A549 (cell line): ENCODE results near the gene TSPAN5.

Experiments
- EP300 ChIP-seq, 2 experiments: fragments of >200 bp; sonication (Bioruptor Twin); formaldehyde crosslinking; IDR thresholded peaks; 2 replicates in 1 of 2; 3 replicates in 1 of 2; pipeline ENCODE4 v1.6.1; 2016 to 2017
- TF ChIP-seq, protein P1 (sequence below): fragments of >200 bp; sonication (Bioruptor Twin); formaldehyde crosslinking; IDR thresholded peaks from 3 replicates; pipeline ENCODE4 v1.5.1; 2016

DNA sequence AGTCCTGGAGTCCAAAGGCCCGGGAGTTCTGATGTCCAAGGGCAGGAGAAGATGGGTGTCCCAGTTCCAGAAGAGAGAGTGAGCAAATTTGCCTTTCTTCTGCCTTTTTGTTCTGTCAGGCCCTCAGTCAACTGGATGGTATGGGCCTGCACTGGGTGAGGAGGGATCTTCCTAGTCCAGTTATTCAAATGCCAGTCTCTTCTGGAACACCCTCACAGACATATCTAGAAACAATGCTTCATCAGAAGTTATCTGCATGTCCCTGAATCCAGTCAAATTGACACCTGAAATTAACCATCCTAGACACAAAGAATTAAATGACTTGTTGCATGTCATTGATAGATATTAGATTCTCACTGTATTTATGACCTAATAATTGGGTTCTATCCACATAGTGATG lies 48.5 kb upstream of the TSPAN5 start:
- TF ChIP-seq EP300 (IDR thresholded peaks at IDR 0.05): no peak
- TF ChIP-seq, protein P1, sequence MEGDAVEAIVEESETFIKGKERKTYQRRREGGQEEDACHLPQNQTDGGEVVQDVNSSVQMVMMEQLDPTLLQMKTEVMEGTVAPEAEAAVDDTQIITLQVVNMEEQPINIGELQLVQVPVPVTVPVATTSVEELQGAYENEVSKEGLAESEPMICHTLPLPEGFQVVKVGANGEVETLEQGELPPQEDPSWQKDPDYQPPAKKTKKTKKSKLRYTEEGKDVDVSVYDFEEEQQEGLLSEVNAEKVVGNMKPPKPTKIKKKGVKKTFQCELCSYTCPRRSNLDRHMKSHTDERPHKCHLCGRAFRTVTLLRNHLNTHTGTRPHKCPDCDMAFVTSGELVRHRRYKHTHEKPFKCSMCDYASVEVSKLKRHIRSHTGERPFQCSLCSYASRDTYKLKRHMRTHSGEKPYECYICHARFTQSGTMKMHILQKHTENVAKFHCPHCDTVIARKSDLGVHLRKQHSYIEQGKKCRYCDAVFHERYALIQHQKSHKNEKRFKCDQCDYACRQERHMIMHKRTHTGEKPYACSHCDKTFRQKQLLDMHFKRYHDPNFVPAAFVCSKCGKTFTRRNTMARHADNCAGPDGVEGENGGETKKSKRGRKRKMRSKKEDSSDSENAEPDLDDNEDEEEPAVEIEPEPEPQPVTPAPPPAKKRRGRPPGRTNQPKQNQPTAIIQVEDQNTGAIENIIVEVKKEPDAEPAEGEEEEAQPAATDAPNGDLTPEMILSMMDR: no peak
